HepG2 (cell line): ENCODE data around the gene TMEM209. TPM values are rescaled to one million over a fixed set of nuclear protein-coding genes. Genes with fewer than 3 reads are reported as not detected.

Experiments
- ATAC-seq: fragments of 200-7000 bp; cut with Tn5 transposase; 3 replicates; pipeline ENCODE4 v1.9.1; 2020; ENCODE audit warnings: mild to moderate bottlenecking, moderate library complexity
- BruUV-seq: library from RNA; stranded (reverse); fragments of 400-500 nt; replicated peaks from 2 replicates; lab custom pipeline; 2021; lab: Mats Ljungman, UMichigan
- CTCF ChIA-PET: fragments of 300-600 bp; formaldehyde crosslinking; extraction: SDS; loops from one replicate; lab custom pipeline; 2021; ENCODE audit warnings: low total read pairs, inconsistent platforms, low intra/inter-chr PET ratio; lab: Yijun Ruan, JAX
- POLR2A ChIA-PET: fragments of 350-600 bp; sonication (Branson Sonifier 250); formaldehyde crosslinking; loops from one replicate; lab custom pipeline; 2020; ENCODE audit warnings: antibody characterized with exemption, inconsistent platforms; lab: Yijun Ruan, JAX
- DNase-seq: peaks from one replicate; pipeline ENCODE4 v3.0.0-alpha.2; 2015; ENCODE audit warnings: low spot score
- FAIRE-seq: peaks from 3 replicates; lab custom pipeline; 2011; peaks lifted over from hg19 to GRCh38; lab: Jason Lieb, UNC
- H2AFZ ChIP-seq: one replicate; pipeline ENCODE4 v1.6.1; 2011; ENCODE audit warnings: low read length, inconsistent platforms
- H3K27ac ChIP-seq: fragments of 300-600 bp; 3 replicates; pipeline ENCODE4 v1.8.0; 2011; ENCODE audit warnings: mixed run types, mild to moderate bottlenecking, mixed read lengths, low read length, inconsistent platforms; ENCODE audit not compliant: insufficient read depth; ENCODE audit errors: extremely low read length
- H3K27me3 ChIP-seq, 2 experiments: fragments of 200-600 bp in 1 of 2; 2 replicates in 1 of 2; 3 replicates in 1 of 2; pipeline versions ENCODE4 v1.6.0 to v1.8.0; 2011; ENCODE audit warnings: low read length in 2 of 2, mild to moderate bottlenecking in 2 of 2, moderate library complexity in 2 of 2, inconsistent platforms in 1 of 2; ENCODE audit not compliant: insufficient read depth in 2 of 2, control insufficient read depth in 1 of 2
- H3K36me3 ChIP-seq, 2 experiments: fragments of 200-600 bp in 1 of 2; replicated peaks in 1 of 2; 2 replicates in 1 of 2; 3 replicates in 1 of 2; pipeline versions ENCODE4 v1.5.1 to v1.8.0; 2011; ENCODE audit warnings: low read length in 2 of 2, inconsistent platforms in 1 of 2; ENCODE audit not compliant: insufficient read depth in 2 of 2, control insufficient read depth in 1 of 2
- H3K4me1 ChIP-seq: 2 replicates; pipeline ENCODE4 v1.5.1; 2012; ENCODE audit warnings: low read length, inconsistent platforms; ENCODE audit not compliant: insufficient read depth
- H3K4me2 ChIP-seq: 2 replicates; pipeline ENCODE4 v1.6.0; 2011; ENCODE audit warnings: low read depth, low read length, inconsistent platforms
- H3K4me3 ChIP-seq, 3 experiments: fragments of 200-600 bp in 1 of 3; sonication (generic), shearing (Covaris generic) in 1 of 3; replicated peaks in 1 of 3; 2 replicates each; pipeline ENCODE4 v1.5.1; 2011 to 2016; ENCODE audit warnings: low read length in 3 of 3, inconsistent platforms in 2 of 3, low read depth in 2 of 3, mild to moderate bottlenecking in 2 of 3, control low read depth in 1 of 3, mixed read lengths in 1 of 3; ENCODE audit not compliant: insufficient read depth in 1 of 3
- H3K79me2 ChIP-seq: one replicate; pipeline ENCODE4 v1.6.1; 2011; ENCODE audit warnings: low read length, inconsistent platforms; ENCODE audit not compliant: insufficient read depth
- H3K9ac ChIP-seq: 2 replicates; pipeline ENCODE4 v1.6.0; 2011; ENCODE audit warnings: mild to moderate bottlenecking, low read depth, low read length, inconsistent platforms; ENCODE audit not compliant: insufficient read depth
- H3K9me3 ChIP-seq: 2 replicates; pipeline ENCODE4 v1.5.1; 2012; ENCODE audit warnings: mild to moderate bottlenecking, low read length
- H4K20me1 ChIP-seq: 2 replicates; pipeline ENCODE4 v1.6.0; 2011; ENCODE audit warnings: inconsistent platforms, mild to moderate bottlenecking, low read length, moderate library complexity; ENCODE audit not compliant: insufficient read depth
- ATM ChIP-seq: fragments of 450-650 bp; IDR thresholded peaks from 2 replicates; pipeline ENCODE4 v1.7.1; 2017; ENCODE audit warnings: mild to moderate bottlenecking, borderline replicate concordance
- CHD2 ChIP-seq: IDR thresholded peaks from 2 replicates; pipeline ENCODE4 v1.6.1; 2011; ENCODE audit warnings: low read depth, low read length, improper control_type of control experiment
- MXD4 ChIP-seq: IDR thresholded peaks from 2 replicates; pipeline ENCODE4 v1.6.1; 2016; ENCODE audit warnings: mild to moderate bottlenecking, missing biosample characterization, missing genetic modification reagents
- POLR2A ChIP-seq, 2 experiments: IDR thresholded peaks; 2 replicates each; pipeline ENCODE4 v1.6.1; 2011; ENCODE audit warnings: low read depth in 2 of 2, low read length in 2 of 2, mild to moderate bottlenecking in 1 of 2, moderate library complexity in 1 of 2; ENCODE audit not compliant: insufficient read depth in 1 of 2
- RFX3 ChIP-seq: IDR thresholded peaks from 2 replicates; pipeline ENCODE4 v1.6.1; 2016; ENCODE audit warnings: missing biosample characterization, missing genetic modification reagents
- ZBTB42 ChIP-seq: sonication (generic); formaldehyde crosslinking; IDR thresholded peaks from 2 replicates; pipeline ENCODE4 v1.5.0; 2020; ENCODE audit warnings: mild to moderate bottlenecking, missing genetic modification reagents
- ZMYM4 ChIP-seq: sonication (generic); formaldehyde crosslinking; IDR thresholded peaks from 2 replicates; pipeline ENCODE4 v1.8.1; 2023; ENCODE audit warnings: mild to moderate bottlenecking, missing genetic modification reagents
- ZNF124 ChIP-seq: sonication (generic); formaldehyde crosslinking; IDR thresholded peaks from 2 replicates; pipeline ENCODE4 v1.4.0; 2020; ENCODE audit warnings: missing genetic modification reagents
- ZNF335 ChIP-seq: sonication (generic); formaldehyde crosslinking; IDR thresholded peaks from 2 replicates; pipeline ENCODE4 v1.4.0; 2020; ENCODE audit warnings: missing genetic modification reagents
- ZNF530 ChIP-seq: sonication (generic); formaldehyde crosslinking; IDR thresholded peaks from 2 replicates; pipeline ENCODE4 v1.5.0; 2020; ENCODE audit warnings: low read depth, mild to moderate bottlenecking, missing genetic modification reagents
- WGBS: methylation state at CpG from one replicate; pipeline ENCODE4 v1.1.6; 2017; ENCODE audit warnings: low lambda C conversion rate; 5-methylcytosine and 5-hydroxymethylcytosine counted together
- in situ Hi-C: cut with HindIII; loops from 2 replicates; pipeline ENCODE4 v1.10.0; 2017; ENCODE audit warnings: low pct_unique_long_range_greater_than_20kb; ENCODE audit not compliant: extremely low pct_ligation_motif_present
- intact Hi-C: fragments of 100-400 bp; cut with micrococcal nuclease; formaldehyde crosslinking; loops from one replicate; pipeline ENCODE4 v1.10.0; 2022; ENCODE audit not compliant: unreplicated experiment
- polyA plus RNA-seq, 8 experiments: library from polyadenylated mRNA; depleted of rRNA in 3 of 8; stranded (reverse) in 7 of 8; unstranded in 1 of 8; fragments of >200 nt; fragmentation: Illumina TruSeq in 4 of 8; extraction: Trizol in 4 of 8; gene quantifications; 2 replicates each; pipeline versions ENCODE4 v1.2.1 to v1.2.3, GENCODE V29; 2011 to 2016; ENCODE audit warnings: low read depth in 4 of 8, missing spikeins in 1 of 8, mixed read lengths in 1 of 8; ENCODE audit not compliant: insufficient read depth in 1 of 8
- total RNA-seq, 5 experiments: library from RNA; depleted of rRNA; stranded (reverse); fragments of >200 nt; fragmentation: Illumina TruSeq; extraction: Trizol; gene quantifications; 2 replicates each; pipeline ENCODE4 v1.2.3, GENCODE V29; 2016; ENCODE audit warnings: low read depth in 1 of 5
- TF ChIP-seq, protein P1 (sequence below): IDR thresholded peaks from 2 replicates; pipeline ENCODE4 v1.6.1; 2016; ENCODE audit warnings: control low read depth
- TF ChIP-seq, protein P2 (sequence below), 2 experiments: sonication (generic) in 1 of 2; formaldehyde crosslinking in 1 of 2; IDR thresholded peaks; 2 replicates each; pipeline versions ENCODE4 v1.5.1 to v1.6.1; 2011 to 2020; ENCODE audit warnings: borderline replicate concordance in 1 of 2, low read depth in 1 of 2, low read length in 1 of 2, mild to moderate bottlenecking in 1 of 2, missing genetic modification reagents in 1 of 2, moderate library complexity in 1 of 2

The TMEM209 gene
- total and polyA plus RNA-seq, 2 of the 13 experiments (the other 11 are each of a cell fraction or from before 2014, with no cell fraction given) = 14.5 to 15.6 TPM

DNA sequence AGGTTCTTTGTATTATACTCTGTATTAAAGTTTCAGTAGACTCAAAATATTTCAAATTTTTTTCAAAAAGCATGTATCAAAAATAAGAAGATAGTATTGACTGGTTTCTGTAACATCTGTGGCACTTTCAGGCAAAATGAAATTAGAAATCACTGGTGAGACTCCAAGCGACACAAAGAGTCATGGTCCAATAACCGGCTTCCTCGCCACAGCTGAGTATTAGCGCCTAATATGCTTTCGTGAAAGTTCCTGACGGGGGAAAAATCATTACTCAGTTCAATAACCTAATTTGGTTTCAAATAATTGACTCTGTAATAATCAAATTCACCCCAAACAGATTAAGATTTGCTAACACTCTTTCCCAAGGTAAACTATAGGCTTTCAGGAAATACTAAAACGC, 13.4 kb downstream of the TMEM209 start:
- Histone ChIP-seq H3K4me1 (no peaks in the 10 kb centered on the region), H4K20me1 (no peaks in the 10 kb centered on the region), H3K27ac (no peak overlapping the region), H2AFZ (no peak overlapping the region), H3K9ac (no peak overlapping the region), H3K9me3 (no peaks in the 10 kb centered on the region), H3K4me3 (no peak overlapping the region), H3K27me3 (no peaks in the 10 kb centered on the region), H3K79me2 (no peaks in the 10 kb centered on the region), H3K4me2 (no peak overlapping the region), H3K36me3 (peaks cover 1 to 28% of the 10 kb centered on the region in 2 experiments)
- in situ Hi-C loops (no loop called here), intact Hi-C loops (no loop called here)
- TF ChIP-seq ZNF530 (CRISPR knock-in tag) = no peak
- TF ChIP-seq ZNF335 (CRISPR knock-in tag) = no peak
- TF ChIP-seq, protein P1, sequence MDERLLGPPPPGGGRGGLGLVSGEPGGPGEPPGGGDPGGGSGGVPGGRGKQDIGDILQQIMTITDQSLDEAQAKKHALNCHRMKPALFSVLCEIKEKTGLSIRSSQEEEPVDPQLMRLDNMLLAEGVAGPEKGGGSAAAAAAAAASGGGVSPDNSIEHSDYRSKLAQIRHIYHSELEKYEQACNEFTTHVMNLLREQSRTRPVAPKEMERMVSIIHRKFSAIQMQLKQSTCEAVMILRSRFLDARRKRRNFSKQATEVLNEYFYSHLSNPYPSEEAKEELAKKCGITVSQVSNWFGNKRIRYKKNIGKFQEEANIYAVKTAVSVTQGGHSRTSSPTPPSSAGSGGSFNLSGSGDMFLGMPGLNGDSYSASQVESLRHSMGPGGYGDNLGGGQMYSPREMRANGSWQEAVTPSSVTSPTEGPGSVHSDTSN (CRISPR knock-in tag) = no peak
- TF ChIP-seq RFX3 (CRISPR knock-in tag) = no peak
- no peak for TF ChIP-seq POLR2A (IDR thresholded peaks at IDR 0.05; ENCODE audit: insufficient read depth in 1 of 2, low read depth in 2 of 2, low read length in 2 of 2)
- TF ChIP-seq ZNF124 (CRISPR knock-in tag) = no peak
- TF ChIP-seq ATM = no peak
- TF ChIP-seq, protein P2, sequence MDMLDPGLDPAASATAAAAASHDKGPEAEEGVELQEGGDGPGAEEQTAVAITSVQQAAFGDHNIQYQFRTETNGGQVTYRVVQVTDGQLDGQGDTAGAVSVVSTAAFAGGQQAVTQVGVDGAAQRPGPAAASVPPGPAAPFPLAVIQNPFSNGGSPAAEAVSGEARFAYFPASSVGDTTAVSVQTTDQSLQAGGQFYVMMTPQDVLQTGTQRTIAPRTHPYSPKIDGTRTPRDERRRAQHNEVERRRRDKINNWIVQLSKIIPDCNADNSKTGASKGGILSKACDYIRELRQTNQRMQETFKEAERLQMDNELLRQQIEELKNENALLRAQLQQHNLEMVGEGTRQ (IDR thresholded peaks at IDR 0.05; ENCODE audit: low read depth, low read length) = no peak
- TF ChIP-seq, protein P2 (CRISPR knock-in tag; IDR thresholded peaks at IDR 0.05; ENCODE audit: borderline replicate concordance) = no peak
- TF ChIP-seq MXD4 = no peak
- no peak for TF ChIP-seq CHD2
- TF ChIP-seq ZBTB42 (CRISPR knock-in tag) = no peak
- TF ChIP-seq ZMYM4 (CRISPR knock-in tag) = no peak
- DNase-seq (no peak), ATAC-seq (no peak), FAIRE-seq (no peak)
- ChIA-PET CTCF (no interaction called here), POLR2A (interaction anchor here (1.6 kb wide), 1 partner anchor 14 kb away, joined by 6 read pairs; the partner anchor contains the start of gene TMEM209)
- BruUV-seq = no TSS peak
- WGBS = 99% methylated on average over 7 of the region's 7 CpGs
